Lower leg skin (tissue), 3 donors: ENCODE measurements around the gene FBXW2.

Experiments
- POLR2A ChIP-seq, 2 donors: fragments of 450-650 bp; IDR thresholded peaks; one replicate each; pipeline ENCODE4 v1.6.1; 2016 to 2017; ENCODE audit warnings: antibody characterized with exemption in 2 of 2, mild to moderate bottlenecking in 1 of 2, moderate library complexity in 1 of 2
- TF ChIP-seq, protein P1 (sequence below), 3 donors: fragments of 450-650 bp; IDR thresholded peaks; one replicate each; pipeline ENCODE4 v1.5.1; 2016; ENCODE audit warnings: antibody characterized with exemption in 3 of 3, mild to moderate bottlenecking in 3 of 3, moderate library complexity in 2 of 3

DNA sequence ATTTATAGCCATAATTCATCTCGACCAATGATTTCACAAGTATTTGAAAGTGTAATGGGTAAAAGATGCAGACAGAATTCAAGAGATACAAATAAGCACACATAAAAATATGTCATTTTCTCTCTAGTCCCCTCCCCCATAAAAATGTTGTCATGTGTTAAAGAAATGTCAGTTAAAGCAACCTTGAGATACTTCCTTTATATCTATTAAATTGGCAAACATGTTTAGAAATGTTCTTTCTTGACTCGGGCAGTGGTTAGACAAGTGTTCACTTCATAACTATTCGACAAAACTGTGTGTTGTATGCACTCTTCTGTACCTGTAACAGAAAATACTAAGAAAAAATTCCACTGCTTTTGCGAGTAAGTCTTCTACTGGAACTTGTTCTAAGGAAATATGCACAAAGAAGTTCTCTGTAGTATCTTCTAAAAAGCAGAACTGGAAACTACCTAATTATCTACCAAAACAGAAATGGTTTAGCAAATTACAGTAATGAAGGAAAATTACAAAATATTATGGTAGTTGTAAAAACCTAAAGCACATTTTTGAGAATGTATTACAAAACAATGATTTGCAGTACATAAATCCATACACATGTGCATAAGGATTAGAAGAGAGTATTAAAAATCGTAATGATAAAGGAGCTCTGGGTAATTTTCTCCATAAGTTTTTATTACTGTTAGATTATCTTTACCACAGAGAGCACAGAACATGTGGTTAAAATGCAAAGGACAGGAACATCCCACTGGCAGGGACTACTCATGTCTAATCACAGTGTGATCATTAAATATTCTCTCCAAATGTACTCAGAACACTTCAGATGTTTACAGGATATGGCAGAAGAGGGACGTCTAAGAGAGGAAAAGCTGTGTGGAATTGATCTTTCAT lies 35.9 kb downstream of the FBXW2 start:
- TF ChIP-seq, protein P1, sequence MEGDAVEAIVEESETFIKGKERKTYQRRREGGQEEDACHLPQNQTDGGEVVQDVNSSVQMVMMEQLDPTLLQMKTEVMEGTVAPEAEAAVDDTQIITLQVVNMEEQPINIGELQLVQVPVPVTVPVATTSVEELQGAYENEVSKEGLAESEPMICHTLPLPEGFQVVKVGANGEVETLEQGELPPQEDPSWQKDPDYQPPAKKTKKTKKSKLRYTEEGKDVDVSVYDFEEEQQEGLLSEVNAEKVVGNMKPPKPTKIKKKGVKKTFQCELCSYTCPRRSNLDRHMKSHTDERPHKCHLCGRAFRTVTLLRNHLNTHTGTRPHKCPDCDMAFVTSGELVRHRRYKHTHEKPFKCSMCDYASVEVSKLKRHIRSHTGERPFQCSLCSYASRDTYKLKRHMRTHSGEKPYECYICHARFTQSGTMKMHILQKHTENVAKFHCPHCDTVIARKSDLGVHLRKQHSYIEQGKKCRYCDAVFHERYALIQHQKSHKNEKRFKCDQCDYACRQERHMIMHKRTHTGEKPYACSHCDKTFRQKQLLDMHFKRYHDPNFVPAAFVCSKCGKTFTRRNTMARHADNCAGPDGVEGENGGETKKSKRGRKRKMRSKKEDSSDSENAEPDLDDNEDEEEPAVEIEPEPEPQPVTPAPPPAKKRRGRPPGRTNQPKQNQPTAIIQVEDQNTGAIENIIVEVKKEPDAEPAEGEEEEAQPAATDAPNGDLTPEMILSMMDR (IDR thresholded peaks at IDR 0.05) = no peak
- no peak for TF ChIP-seq POLR2A (IDR thresholded peaks at IDR 0.05)
